Stimulated activated naive CD8-positive, alpha-beta T cell treated with anti-CD3 and anti-CD28 coated beads, Interleukin-15, Interleukin-2, amounts not matched to agents 100 ng/mL and 50 ng/mL, for 24 hours (primary cell): ENCODE results near the gene NEDD9.

Experiments used
- H3K27ac Mint-ChIP-seq: one replicate; pipeline ENCODE4 v1.8.0; 2021; ENCODE audit warnings: mild to moderate bottlenecking, mixed read lengths
- H3K27me3 Mint-ChIP-seq: one replicate; pipeline ENCODE4 v1.8.0; 2021; ENCODE audit warnings: mixed read lengths
- H3K36me3 Mint-ChIP-seq: one replicate; pipeline ENCODE4 v1.8.0; 2021; ENCODE audit warnings: low read depth, mixed read lengths
- H3K4me1 Mint-ChIP-seq: one replicate; pipeline ENCODE4 v1.8.0; 2021; ENCODE audit warnings: low read depth, mixed read lengths
- H3K4me3 Mint-ChIP-seq: one replicate; pipeline ENCODE4 v1.8.0; 2021; ENCODE audit warnings: mild to moderate bottlenecking, mixed read lengths
- H3K9me3 Mint-ChIP-seq: one replicate; pipeline ENCODE4 v1.8.0; 2021; ENCODE audit warnings: mixed read lengths

NEDD9 gene

GRCh38 chr6:11268978-11269377 lies 36.5 kb upstream of the NEDD9 start:
- peaks cover 28% of the 10 kb centered on the region for H3K36me3 Mint-ChIP-seq
- H3K4me3 Mint-ChIP-seq: no peak overlapping the region
- peaks cover 9% of the 10 kb centered on the region for H3K4me1 Mint-ChIP-seq
- H3K27ac Mint-ChIP-seq: no peak overlapping the region
- no peaks in the 10 kb centered on the region for H3K9me3 Mint-ChIP-seq
- H3K27me3 Mint-ChIP-seq: no peaks in the 10 kb centered on the region

GRCh38 chr6:11266926-11267325 lies 34.5 kb upstream of the NEDD9 start:
- H3K27me3 Mint-ChIP-seq: no peaks in the 10 kb centered on the region
- no peak overlapping the region for H3K4me3 Mint-ChIP-seq
- peaks cover 29% of the 10 kb centered on the region for H3K36me3 Mint-ChIP-seq
- H3K27ac Mint-ChIP-seq: no peak overlapping the region
- H3K9me3 Mint-ChIP-seq: no peaks in the 10 kb centered on the region
- peaks cover 19% of the 10 kb centered on the region for H3K4me1 Mint-ChIP-seq

GRCh38 chr6:11265932-11266331 lies 33.5 kb upstream of the NEDD9 start:
- H3K4me1 Mint-ChIP-seq: peaks cover 27% of the 10 kb centered on the region
- no peaks in the 10 kb centered on the region for H3K9me3 Mint-ChIP-seq
- H3K4me3 Mint-ChIP-seq: no peak overlapping the region
- H3K27me3 Mint-ChIP-seq: no peaks in the 10 kb centered on the region
- peaks cover 36% of the 10 kb centered on the region for H3K36me3 Mint-ChIP-seq
- H3K27ac Mint-ChIP-seq: no peak overlapping the region

GRCh38 chr6:11264100-11264499 lies 31.6 kb upstream of the NEDD9 start:
- H3K36me3 Mint-ChIP-seq: peaks cover 41% of the 10 kb centered on the region
- no peaks in the 10 kb centered on the region for H3K9me3 Mint-ChIP-seq
- no peak overlapping the region for H3K4me3 Mint-ChIP-seq
- no peaks in the 10 kb centered on the region for H3K27me3 Mint-ChIP-seq
- H3K4me1 Mint-ChIP-seq: peaks cover 46% of the 10 kb centered on the region
- H3K27ac Mint-ChIP-seq: no peak overlapping the region

GRCh38 chr6:11263291-11263775 lies 30.9 kb upstream of the NEDD9 start:
- peaks cover 53% of the 10 kb centered on the region for H3K4me1 Mint-ChIP-seq
- no peak overlapping the region for H3K4me3 Mint-ChIP-seq
- H3K9me3 Mint-ChIP-seq: no peaks in the 10 kb centered on the region
- H3K27me3 Mint-ChIP-seq: no peaks in the 10 kb centered on the region
- peaks cover 41% of the 10 kb centered on the region for H3K36me3 Mint-ChIP-seq
- H3K27ac Mint-ChIP-seq: peak overlapping the region; percentile 26

GRCh38 chr6:11262242-11262641 lies 29.8 kb upstream of the NEDD9 start:
- Mint-ChIP-seq H3K36me3 (peaks cover 47% of the 10 kb centered on the region), H3K4me1 (peaks cover 64% of the 10 kb centered on the region), H3K27ac (no peak overlapping the region), H3K9me3 (no peaks in the 10 kb centered on the region), H3K4me3 (no peak overlapping the region), H3K27me3 (no peaks in the 10 kb centered on the region)

- Mint-ChIP-seq H3K27ac (peak overlapping the region; percentile 53), H3K4me1 (peaks cover 68% of the 10 kb centered on the region), H3K4me3 (no peak overlapping the region), H3K27me3 (no peaks in the 10 kb centered on the region), H3K9me3 (no peaks in the 10 kb centered on the region), H3K36me3 (peaks cover 55% of the 10 kb centered on the region)
Observed at GRCh38 chr6:11260249-11261038, 28.0 kb upstream of the NEDD9 start.

GRCh38 chr6:11258260-11259237 lies 26.1 kb upstream of the NEDD9 start:
- Mint-ChIP-seq H3K4me1 (peaks cover 65% of the 10 kb centered on the region), H3K36me3 (peaks cover 52% of the 10 kb centered on the region), H3K4me3 (no peak overlapping the region)

GRCh38 chr6:11255610-11256009 lies 23.1 kb upstream of the NEDD9 start:
- no peaks in the 10 kb centered on the region for H3K9me3 Mint-ChIP-seq
- H3K27ac Mint-ChIP-seq: no peak overlapping the region
- no peak overlapping the region for H3K4me3 Mint-ChIP-seq
- peaks cover 48% of the 10 kb centered on the region for H3K36me3 Mint-ChIP-seq
- H3K27me3 Mint-ChIP-seq: no peaks in the 10 kb centered on the region
- peaks cover 50% of the 10 kb centered on the region for H3K4me1 Mint-ChIP-seq

More at GRCh38 chr6:11258260-11259237, 26.1 kb upstream of the NEDD9 start:
- H3K9me3 Mint-ChIP-seq: no peaks in the 10 kb centered on the region
- no peaks in the 10 kb centered on the region for H3K27me3 Mint-ChIP-seq
- peak overlapping the region; percentile 72 for H3K27ac Mint-ChIP-seq

GRCh38 chr6:11253594-11253993 lies 21.1 kb upstream of the NEDD9 start:
- peaks cover 29% of the 10 kb centered on the region for H3K4me1 Mint-ChIP-seq
- H3K36me3 Mint-ChIP-seq: peaks cover 60% of the 10 kb centered on the region
- H3K9me3 Mint-ChIP-seq: peaks cover 9% of the 10 kb centered on the region
- H3K27me3 Mint-ChIP-seq: no peaks in the 10 kb centered on the region
- H3K4me3 Mint-ChIP-seq: no peak overlapping the region
- no peak overlapping the region for H3K27ac Mint-ChIP-seq

- H3K27ac Mint-ChIP-seq: no peak overlapping the region
- peaks cover 9% of the 10 kb centered on the region for H3K9me3 Mint-ChIP-seq
- H3K27me3 Mint-ChIP-seq: no peaks in the 10 kb centered on the region
- H3K4me1 Mint-ChIP-seq: peaks cover 15% of the 10 kb centered on the region
- no peak overlapping the region for H3K4me3 Mint-ChIP-seq
- H3K36me3 Mint-ChIP-seq: peaks cover 60% of the 10 kb centered on the region
Observed at GRCh38 chr6:11251553-11252360, 19.3 kb upstream of the NEDD9 start.

GRCh38 chr6:11250108-11250507 lies 17.6 kb upstream of the NEDD9 start:
- no peak overlapping the region for H3K4me3 Mint-ChIP-seq
- H3K27me3 Mint-ChIP-seq: no peaks in the 10 kb centered on the region
- H3K9me3 Mint-ChIP-seq: peaks cover 9% of the 10 kb centered on the region
- peaks cover 54% of the 10 kb centered on the region for H3K36me3 Mint-ChIP-seq
- peak overlapping the region; percentile 24 for H3K27ac Mint-ChIP-seq
- peaks cover 12% of the 10 kb centered on the region for H3K4me1 Mint-ChIP-seq

GRCh38 chr6:11248974-11249761 lies 16.7 kb upstream of the NEDD9 start:
- Mint-ChIP-seq H3K9me3 (peaks cover 9% of the 10 kb centered on the region), H3K4me1 (peaks cover 16% of the 10 kb centered on the region), H3K27ac (peak overlapping the region; percentile 57), H3K4me3 (no peak overlapping the region), H3K27me3 (no peaks in the 10 kb centered on the region), H3K36me3 (peaks cover 52% of the 10 kb centered on the region)

- H3K4me1 Mint-ChIP-seq: peaks cover 17% of the 10 kb centered on the region
- H3K9me3 Mint-ChIP-seq: peaks cover 9% of the 10 kb centered on the region
- no peak overlapping the region for H3K4me3 Mint-ChIP-seq
- H3K36me3 Mint-ChIP-seq: peaks cover 63% of the 10 kb centered on the region
- H3K27ac Mint-ChIP-seq: no peak overlapping the region
- no peaks in the 10 kb centered on the region for H3K27me3 Mint-ChIP-seq
Observed at GRCh38 chr6:11246722-11247121, 14.3 kb upstream of the NEDD9 start.
